IMR-90 (cell line): ENCODE data around the gene HPCAL4. TPM values are rescaled to one million over a fixed set of nuclear protein-coding genes. Genes with fewer than 3 reads are reported as not detected.

Experiments used
- ATAC-seq: fragments of 200-7000 bp; cut with Tn5 transposase; 2 replicates; pipeline ENCODE4 v1.9.1; 2020; ENCODE audit warnings: low read depth, mild to moderate bottlenecking, moderate library complexity
- BruUV-seq: library from RNA; stranded (reverse); fragments of 400-500 nt; replicated peaks from 2 replicates; lab custom pipeline; 2021; lab: Mats Ljungman, UMichigan
- CTCF ChIA-PET: fragments of 300-600 bp; formaldehyde crosslinking; extraction: SDS; loops from one replicate; lab custom pipeline; 2021; ENCODE audit warnings: antibody characterized with exemption; lab: Yijun Ruan, JAX
- POLR2A ChIA-PET: fragments of 300-600 bp; sonication (Branson Sonifier 250); formaldehyde crosslinking; loops from one replicate; lab custom pipeline; 2022; ENCODE audit warnings: antibody characterized with exemption; ENCODE audit not compliant: unreplicated experiment; lab: Charles Lee
- DNase-seq: peaks from one replicate; pipeline ENCODE4 v3.0.0; 2013
- H2AFZ ChIP-seq: replicated peaks from 2 replicates; pipeline ENCODE3; 2013; ENCODE audit warnings: low read length, mild to moderate bottlenecking; ENCODE audit not compliant: poor library complexity
- H2AK5ac ChIP-seq: 2 replicates; pipeline ENCODE4 v1.6.1; 2013; ENCODE audit warnings: low read depth, low read length, inconsistent platforms
- H2AK9ac ChIP-seq: replicated peaks from 2 replicates; pipeline ENCODE3; 2013; ENCODE audit warnings: mild to moderate bottlenecking, low read depth, low read length, moderate library complexity; ENCODE audit not compliant: poor library complexity
- H2BK120ac ChIP-seq: 2 replicates; pipeline ENCODE4 v1.6.1; 2013; ENCODE audit warnings: low read depth, low read length, inconsistent platforms
- H2BK15ac ChIP-seq: 3 replicates; pipeline ENCODE4 v1.6.1; 2013; ENCODE audit warnings: low read depth, low read length, inconsistent platforms
- H2BK20ac ChIP-seq: 2 replicates; pipeline ENCODE4 v1.6.1; 2013; ENCODE audit warnings: low read depth, mild to moderate bottlenecking, inconsistent platforms, low read length, moderate library complexity
- H2BK5ac ChIP-seq: 2 replicates; pipeline ENCODE4 v1.6.1; 2013; ENCODE audit warnings: mild to moderate bottlenecking, low read depth, low read length, inconsistent platforms; ENCODE audit not compliant: poor library complexity, severe bottlenecking
- H3K14ac ChIP-seq: replicated peaks from 2 replicates; pipeline ENCODE4 v1.6.1; 2013; ENCODE audit warnings: low read depth, low read length, inconsistent platforms
- H3K18ac ChIP-seq: 2 replicates; pipeline ENCODE4 v1.6.1; 2013; ENCODE audit warnings: low read depth, low read length, control low read depth
- H3K23ac ChIP-seq: 2 replicates; pipeline ENCODE4 v1.6.1; 2013; ENCODE audit warnings: low read depth, low read length, inconsistent platforms
- H3K27ac ChIP-seq: 2 replicates; pipeline ENCODE4 v1.5.1; 2013; ENCODE audit warnings: mild to moderate bottlenecking, control low read depth, low read length; ENCODE audit not compliant: insufficient read depth
- H3K27me3 ChIP-seq: 2 replicates; pipeline ENCODE4 v1.6.1; 2013; ENCODE audit warnings: low read length; ENCODE audit not compliant: control insufficient read depth, insufficient read depth
- H3K36me3 ChIP-seq: 2 replicates; pipeline ENCODE4 v1.6.1; 2013; ENCODE audit warnings: low read length, mixed read lengths; ENCODE audit not compliant: control insufficient read depth, insufficient read depth
- H3K4ac ChIP-seq: 2 replicates; pipeline ENCODE4 v1.6.1; 2013; ENCODE audit warnings: low read depth, low read length, inconsistent platforms
- H3K4me1 ChIP-seq: 2 replicates; pipeline ENCODE4 v1.6.1; 2013; ENCODE audit warnings: low read length, mixed read lengths; ENCODE audit not compliant: control insufficient read depth, insufficient read depth
- H3K4me2 ChIP-seq: 2 replicates; pipeline ENCODE4 v1.6.1; 2013; ENCODE audit warnings: low read depth, mild to moderate bottlenecking, control low read depth, low read length, moderate library complexity
- H3K4me3 ChIP-seq: 2 replicates; pipeline ENCODE4 v1.5.1; 2013; ENCODE audit warnings: low read depth, mild to moderate bottlenecking, control low read depth, low read length, moderate library complexity; ENCODE audit not compliant: insufficient read depth
- H3K56ac ChIP-seq: 2 replicates; pipeline ENCODE4 v1.6.1; 2013; ENCODE audit warnings: low read length, inconsistent platforms; ENCODE audit not compliant: insufficient read depth; ENCODE audit errors: extremely low read depth
- H3K79me1 ChIP-seq, 2 experiments: 2 replicates each; pipeline ENCODE4 v1.6.1; 2013; ENCODE audit warnings: low read length in 2 of 2, inconsistent platforms in 1 of 2, low read depth in 1 of 2
- H3K9ac ChIP-seq: 2 replicates; pipeline ENCODE4 v1.6.1; 2013; ENCODE audit warnings: low read depth, low read length, control low read depth
- H3K9me1 ChIP-seq: 2 replicates; pipeline ENCODE4 v1.6.1; 2013; ENCODE audit warnings: low read length, inconsistent platforms; ENCODE audit not compliant: insufficient read depth
- H3K9me3 ChIP-seq: 2 replicates; pipeline ENCODE4 v1.6.1; 2013; ENCODE audit warnings: low read length; ENCODE audit not compliant: control insufficient read depth, insufficient read depth
- H4K20me1 ChIP-seq: 2 replicates; pipeline ENCODE4 v1.6.1; 2013; ENCODE audit warnings: low read length, inconsistent platforms; ENCODE audit not compliant: insufficient read depth
- H4K5ac ChIP-seq: 2 replicates; pipeline ENCODE4 v1.6.1; 2013; ENCODE audit warnings: mild to moderate bottlenecking, low read depth, low read length, control low read depth
- H4K8ac ChIP-seq, 2 experiments: 2 replicates each; pipeline ENCODE4 v1.6.1; 2013; ENCODE audit warnings: low read depth in 2 of 2, low read length in 2 of 2, control low read depth in 1 of 2, inconsistent platforms in 1 of 2
- H4K91ac ChIP-seq: 2 replicates; pipeline ENCODE4 v1.6.1; 2013; ENCODE audit warnings: low read depth, low read length, inconsistent platforms; ENCODE audit not compliant: insufficient read depth
- BHLHE40 ChIP-seq: fragments of 150-350 bp; IDR thresholded peaks from 2 replicates; pipeline ENCODE4 v1.6.1; 2016; ENCODE audit warnings: mild to moderate bottlenecking, low read depth, low read length
- CHD1 ChIP-seq: IDR thresholded peaks from 2 replicates; pipeline ENCODE4 v1.6.1; 2012; ENCODE audit warnings: low read depth, low read length, improper control_type of control experiment
- CTCF ChIP-seq: conservative IDR thresholded peaks from 2 replicates; pipeline ENCODE4 v1.5.1; 2012; ENCODE audit warnings: mild to moderate bottlenecking, low read depth, low read length, improper control_type of control experiment
- ELK1 ChIP-seq: fragments of 150-350 bp; IDR thresholded peaks from 2 replicates; pipeline ENCODE4 v1.6.1; 2016; ENCODE audit warnings: low read depth, mild to moderate bottlenecking, low read length, moderate library complexity, borderline replicate concordance
- FOS ChIP-seq: fragments of 150-350 bp; IDR thresholded peaks from 2 replicates; pipeline ENCODE4 v1.6.1; 2016; ENCODE audit warnings: low read depth, low read length
- MAZ ChIP-seq: IDR thresholded peaks from 2 replicates; pipeline ENCODE4 v1.6.1; 2012; ENCODE audit warnings: low read depth, mild to moderate bottlenecking, low read length, improper control_type of control experiment, moderate library complexity, borderline replicate concordance
- NFE2L2 ChIP-seq: fragments of 150-350 bp; IDR thresholded peaks from 2 replicates; pipeline ENCODE4 v1.6.1; 2016; ENCODE audit warnings: low read depth, mild to moderate bottlenecking, low read length
- RAD21 ChIP-seq: IDR thresholded peaks from 2 replicates; pipeline ENCODE4 v1.6.1; 2012; ENCODE audit warnings: low read length, improper control_type of control experiment
- WGBS, 2 experiments: methylation state at CpG; one replicate each; pipeline versions ENCODE4 v1.1.5 to v1.1.7; 2013; ENCODE audit warnings: missing lambda C conversion rate in 2 of 2; ENCODE audit not compliant: insufficient read length in 1 of 2; ENCODE audit errors: extremely low coverage in 2 of 2; 5-methylcytosine and 5-hydroxymethylcytosine counted together
- dilution Hi-C: fragments of 300-500 bp; cut with HindIII; formaldehyde crosslinking; loops from one replicate; pipeline ENCODE4 v1.14.3; 2018; ENCODE audit warnings: low sequenced_read_pairs; ENCODE audit not compliant: unreplicated experiment
- in situ Hi-C: fragments of 300-500 bp; cut with MboI; formaldehyde crosslinking; loops from 3 replicates; pipeline ENCODE4 v1.14.3; 2019; ENCODE audit warnings: low sequenced_read_pairs, inconsistent platforms, mixed read lengths
- intact Hi-C: fragments of 100-400 bp; cut with micrococcal nuclease; formaldehyde crosslinking; loops from 2 replicates; pipeline ENCODE4 v1.10.0; 2022
- polyA plus RNA-seq, 3 experiments: library from polyadenylated mRNA; depleted of rRNA; stranded (reverse); fragments of >200 nt; gene quantifications; 2 replicates each; pipeline ENCODE4 v1.2.3, GENCODE V29; 2012; ENCODE audit warnings: low replicate concordance in 1 of 3
- total RNA-seq: library from RNA; depleted of rRNA; stranded (reverse); fragments of >200 nt; gene quantifications from 2 replicates; pipeline ENCODE4 v1.2.3, GENCODE V29; 2012

HPCAL4 gene
- total and polyA plus RNA-seq, 2 of the 4 experiments (the other 2 are of a cell fraction) = 0.02 TPM; not detected in 1

GRCh38 chr1:39683591-39684312 is 7.5 kb downstream of the HPCAL4 start:
- Histone ChIP-seq H3K36me3 (no peaks in the 10 kb centered on the region), H3K4ac (no peak overlapping the region), H4K91ac (no peak overlapping the region), H2AK5ac (no peak overlapping the region), H4K5ac (no peak overlapping the region), H3K9ac (no peak overlapping the region), H3K23ac (no peak overlapping the region), H4K20me1 (no peaks in the 10 kb centered on the region; the same call in 1 of the 2 replicates), H2BK120ac (no peak overlapping the region), H2BK5ac (no peak overlapping the region), H3K79me1 (no peaks in the 10 kb centered on the region), H4K8ac (no peak overlapping the region), H2AK9ac (peak overlapping the region; percentile 12), H3K9me1 (no peaks in the 10 kb centered on the region), H3K27ac (no peak overlapping the region), H3K4me3 (no peak overlapping the region), H2BK15ac (no peak overlapping the region), H3K56ac (no peak overlapping the region), H3K14ac (no peak overlapping the region), H3K18ac (no peak overlapping the region), H3K9me3 (peaks cover 4% of the 10 kb centered on the region), H3K4me2 (no peak overlapping the region), H2BK20ac (no peak overlapping the region), H3K4me1 (no peaks in the 10 kb centered on the region), H3K27me3 (peaks cover 84% of the 10 kb centered on the region), H2AFZ (peak overlapping the region; percentile 69)
- intact Hi-C loops = no loop called here
- CTCF ChIA-PET = no interaction called here
- in situ Hi-C loops = no loop called here
- TF ChIP-seq RAD21 (no peak), BHLHE40 (no peak), MAZ (no peak), CHD1 (no peak), NFE2L2 (no peak), CTCF (no peak), ELK1 (no peak), FOS (no peak)
- dilution Hi-C loops = no loop called here
- 12% methylated on average over 5 of the region's 62 CpGs; no CpG with 5 or more reads in 1 of the 2 experiments for WGBS, 2 experiments
- no TSS peak for BruUV-seq
- DNase-seq = no peak
- POLR2A ChIA-PET = interaction anchor here (0.5 kb wide), 1 partner anchor 8 kb away, joined by 5 read pairs; no protein-coding TSS in a partner anchor
- ATAC-seq = no peak
